OCI-LY3 (cell line): ENCODE data around the gene WDFY4.

Experiments
- H2AFZ ChIP-seq: fragments of 200-600, 300-600 bp; shearing (Covaris generic); 2 replicates; pipeline ENCODE4 v1.6.0; 2014; ENCODE audit warnings: antibody characterized with exemption, low read depth, low read length
- H3K27ac ChIP-seq: fragments of 200-600, 300-600 bp; sonication (generic); 2 replicates; pipeline ENCODE4 v1.5.1; 2014; ENCODE audit warnings: mild to moderate bottlenecking, low read length, moderate library complexity, mixed read lengths
- H3K27me3 ChIP-seq: fragments of 200-600, 300-600 bp; sonication (generic); 2 replicates; pipeline ENCODE4 v1.6.1; 2014; ENCODE audit warnings: low read depth, low read length, mixed read lengths
- H3K36me3 ChIP-seq: fragments of 200-600, 300-600 bp; sonication (generic); replicated peaks from 2 replicates; pipeline ENCODE3; 2014; ENCODE audit warnings: low read depth, low read length, mixed read lengths
- H3K4me1 ChIP-seq: fragments of 300-600, 200-600 bp; sonication (generic); 2 replicates; pipeline ENCODE4 v1.6.1; 2014; ENCODE audit warnings: low read length, mixed read lengths
- H3K4me2 ChIP-seq: fragments of 200-600, 300-600 bp; sonication (generic); 2 replicates; pipeline ENCODE4 v1.6.1; 2014; ENCODE audit warnings: low read length, mixed read lengths
- H3K4me3 ChIP-seq: fragments of 300-600, 200-600 bp; sonication (generic); 2 replicates; pipeline ENCODE4 v1.5.1; 2014; ENCODE audit warnings: antibody characterized with exemption, mild to moderate bottlenecking, low read length, moderate library complexity
- H3K79me2 ChIP-seq: fragments of 300-600, 200-600 bp; shearing (Covaris generic); 2 replicates; pipeline ENCODE4 v1.6.1; 2014; ENCODE audit warnings: mild to moderate bottlenecking, low read length, mixed read lengths
- H3K9ac ChIP-seq: fragments of 300-600, 200-600 bp; shearing (Covaris generic); 2 replicates; pipeline ENCODE4 v1.6.0; 2014; ENCODE audit warnings: mild to moderate bottlenecking, low read length, moderate library complexity
- H3K9me3 ChIP-seq: fragments of 200-600, 300-600 bp; shearing (Covaris generic); 2 replicates; pipeline ENCODE4 v1.6.1; 2014; ENCODE audit warnings: low read length, mixed read lengths; ENCODE audit not compliant: insufficient read depth
- H4K20me1 ChIP-seq: fragments of 200-600, 300-600 bp; sonication (generic); 2 replicates; pipeline ENCODE4 v1.6.1; 2016; ENCODE audit warnings: low read length, mixed read lengths; ENCODE audit not compliant: insufficient read depth
- EZH2phosphoT487 ChIP-seq: fragments of 200-600 bp; shearing (Covaris generic); IDR thresholded peaks from 2 replicates; pipeline ENCODE4 v1.6.1; 2018; ENCODE audit warnings: antibody characterized with exemption, mixed run types, low read depth
- TF ChIP-seq, protein P1 (sequence below): fragments of 200-600, 300-600 bp; sonication (generic); IDR thresholded peaks from 2 replicates; pipeline ENCODE4 v1.5.1; 2014; ENCODE audit warnings: antibody characterized with exemption, low read length, low read depth

Gene WDFY4

DNA sequence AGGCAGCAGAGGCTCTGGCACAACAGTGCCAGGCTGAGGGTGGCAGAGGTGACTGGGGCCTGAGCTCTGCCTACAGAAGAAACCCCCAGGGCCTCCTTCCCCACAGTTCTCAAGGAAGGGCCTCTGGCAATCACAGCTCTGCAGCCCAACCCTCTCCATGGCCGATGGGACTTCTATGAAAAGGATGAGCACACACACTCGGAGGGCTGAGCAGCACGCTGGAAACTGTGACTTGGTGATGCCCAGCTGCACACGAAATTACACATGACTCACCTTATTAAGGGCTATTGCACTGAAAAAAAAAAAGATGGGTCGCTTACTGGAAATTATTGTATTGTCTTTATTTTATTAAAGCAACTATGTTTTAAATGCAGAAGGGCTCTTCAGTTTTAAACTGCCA, 297.9 kb downstream of the WDFY4 start:
- no peak for TF ChIP-seq EZH2phosphoT487
- TF ChIP-seq, protein P1, sequence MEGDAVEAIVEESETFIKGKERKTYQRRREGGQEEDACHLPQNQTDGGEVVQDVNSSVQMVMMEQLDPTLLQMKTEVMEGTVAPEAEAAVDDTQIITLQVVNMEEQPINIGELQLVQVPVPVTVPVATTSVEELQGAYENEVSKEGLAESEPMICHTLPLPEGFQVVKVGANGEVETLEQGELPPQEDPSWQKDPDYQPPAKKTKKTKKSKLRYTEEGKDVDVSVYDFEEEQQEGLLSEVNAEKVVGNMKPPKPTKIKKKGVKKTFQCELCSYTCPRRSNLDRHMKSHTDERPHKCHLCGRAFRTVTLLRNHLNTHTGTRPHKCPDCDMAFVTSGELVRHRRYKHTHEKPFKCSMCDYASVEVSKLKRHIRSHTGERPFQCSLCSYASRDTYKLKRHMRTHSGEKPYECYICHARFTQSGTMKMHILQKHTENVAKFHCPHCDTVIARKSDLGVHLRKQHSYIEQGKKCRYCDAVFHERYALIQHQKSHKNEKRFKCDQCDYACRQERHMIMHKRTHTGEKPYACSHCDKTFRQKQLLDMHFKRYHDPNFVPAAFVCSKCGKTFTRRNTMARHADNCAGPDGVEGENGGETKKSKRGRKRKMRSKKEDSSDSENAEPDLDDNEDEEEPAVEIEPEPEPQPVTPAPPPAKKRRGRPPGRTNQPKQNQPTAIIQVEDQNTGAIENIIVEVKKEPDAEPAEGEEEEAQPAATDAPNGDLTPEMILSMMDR = no peak
- no peaks in the 10 kb centered on the region for H4K20me1 ChIP-seq
- no peaks in the 10 kb centered on the region for H3K4me1 ChIP-seq
- no peak overlapping the region for H3K4me3 ChIP-seq
- H3K27me3 ChIP-seq = no peaks in the 10 kb centered on the region
- no peak overlapping the region for H2AFZ ChIP-seq
- no peak overlapping the region for H3K4me2 ChIP-seq
- no peak overlapping the region for H3K9ac ChIP-seq
- peaks cover 29% of the 10 kb centered on the region for H3K36me3 ChIP-seq
- no peaks in the 10 kb centered on the region for H3K9me3 ChIP-seq
- H3K79me2 ChIP-seq = no peaks in the 10 kb centered on the region
- H3K27ac ChIP-seq = no peak overlapping the region

DNA sequence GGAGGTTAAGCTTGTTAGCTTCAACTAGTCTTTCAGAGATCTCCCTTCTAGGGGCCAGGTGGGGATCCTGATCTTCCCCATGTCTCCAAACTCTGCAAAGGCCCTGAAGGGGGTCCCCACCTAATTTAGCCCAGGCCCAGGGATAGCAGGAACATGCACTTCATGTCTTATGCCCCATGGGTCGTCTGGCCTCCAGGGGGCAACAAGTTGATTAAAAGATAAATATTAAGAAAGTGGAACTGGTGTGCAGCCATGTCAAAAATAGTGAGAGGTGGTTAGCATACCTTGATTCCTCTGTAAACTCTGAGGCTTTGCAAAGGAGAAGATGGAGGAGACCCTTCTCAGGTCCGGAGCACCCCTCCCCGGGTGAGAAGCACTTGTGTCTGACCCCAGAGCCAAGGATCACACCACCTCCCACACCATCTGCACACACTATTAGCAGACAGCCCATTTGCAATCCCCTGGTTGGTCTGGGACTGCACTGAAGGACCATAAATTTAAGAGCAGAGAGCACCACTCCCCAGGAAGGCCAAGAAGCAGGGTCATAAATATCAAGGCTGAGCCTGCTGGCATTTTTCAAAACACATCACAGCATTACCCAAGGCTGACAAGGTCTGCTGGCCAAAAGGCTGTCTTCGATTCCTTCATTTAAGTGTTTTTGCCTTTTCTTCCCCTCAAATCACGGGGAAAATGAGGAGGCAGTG, 299.1 kb downstream of the WDFY4 start:
- no peak overlapping the region for H2AFZ ChIP-seq

DNA sequence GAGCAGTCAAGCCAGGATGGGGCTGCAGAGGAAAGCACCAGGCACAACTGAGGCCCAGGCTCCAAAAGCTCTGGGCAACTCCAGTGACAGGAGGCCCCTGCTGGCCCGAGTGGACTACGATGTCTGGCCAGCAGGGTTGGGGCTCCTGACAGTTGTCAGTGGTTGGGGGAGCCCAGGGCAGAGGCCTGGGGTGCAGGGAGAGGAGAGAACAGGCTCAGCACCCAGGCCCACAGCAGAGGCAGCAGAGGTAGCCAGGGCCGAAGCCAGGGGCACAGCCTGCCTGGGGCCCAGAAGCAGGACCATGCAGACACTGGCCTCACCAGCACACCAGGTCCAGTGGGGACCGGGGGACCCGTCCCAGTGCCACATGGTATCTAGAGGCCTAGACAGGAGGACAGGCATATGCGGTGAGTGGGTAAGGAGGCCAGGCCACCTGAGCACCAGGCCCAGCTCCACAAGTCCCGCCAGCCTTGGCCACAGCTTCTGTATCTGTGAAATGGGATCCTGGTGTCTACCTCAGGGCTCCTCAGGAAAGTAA, 301.0 kb downstream of the WDFY4 start:
- Histone ChIP-seq H3K4me2 (no peak overlapping the region), H4K20me1 (no peaks in the 10 kb centered on the region), H3K36me3 (peaks cover 12% of the 10 kb centered on the region), H3K27me3 (no peaks in the 10 kb centered on the region), H3K79me2 (no peaks in the 10 kb centered on the region), H2AFZ (no peak overlapping the region), H3K4me1 (no peaks in the 10 kb centered on the region), H3K9ac (no peak overlapping the region), H3K4me3 (no peak overlapping the region), H3K27ac (no peak overlapping the region), H3K9me3 (no peaks in the 10 kb centered on the region)
- TF ChIP-seq, protein P1 = no peak
- TF ChIP-seq EZH2phosphoT487 = no peak

More for the DNA sequence above, 299.1 kb downstream of the WDFY4 start:
- no peak for TF ChIP-seq EZH2phosphoT487
- TF ChIP-seq, protein P1 = no peak
- H4K20me1 ChIP-seq = no peaks in the 10 kb centered on the region
- no peak overlapping the region for H3K4me2 ChIP-seq
- no peaks in the 10 kb centered on the region for H3K4me1 ChIP-seq
- no peaks in the 10 kb centered on the region for H3K9me3 ChIP-seq
- no peak overlapping the region for H3K27ac ChIP-seq
- peaks cover 24% of the 10 kb centered on the region for H3K36me3 ChIP-seq
- H3K4me3 ChIP-seq = no peak overlapping the region
- no peak overlapping the region for H3K9ac ChIP-seq
- no peaks in the 10 kb centered on the region for H3K79me2 ChIP-seq
- no peaks in the 10 kb centered on the region for H3K27me3 ChIP-seq

DNA sequence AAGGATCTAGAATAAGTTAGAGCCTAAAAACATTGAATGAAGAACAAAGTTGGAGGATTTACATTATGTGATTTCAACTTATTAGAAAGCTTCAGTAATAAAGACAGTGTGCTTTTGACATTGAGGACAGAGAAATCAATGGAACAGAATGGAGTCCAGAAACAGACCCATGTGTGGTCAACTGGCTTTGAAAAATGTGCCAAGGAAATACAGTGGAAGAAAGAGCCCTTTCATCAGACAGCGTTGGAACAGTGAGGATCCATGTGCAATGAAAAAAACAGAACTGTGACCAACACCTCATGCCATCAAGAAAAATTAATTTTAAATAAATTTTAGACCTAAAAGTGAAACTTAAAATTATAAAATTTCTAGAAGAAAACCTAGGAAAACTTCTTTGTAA, 305.6 kb downstream of the WDFY4 start:
- no peak for TF ChIP-seq EZH2phosphoT487
- TF ChIP-seq, protein P1 = no peak
- no peaks in the 10 kb centered on the region for H3K79me2 ChIP-seq
- H3K4me1 ChIP-seq = no peaks in the 10 kb centered on the region
- no peak overlapping the region for H2AFZ ChIP-seq
- no peak overlapping the region for H3K27ac ChIP-seq
- H3K36me3 ChIP-seq = no peaks in the 10 kb centered on the region
- no peaks in the 10 kb centered on the region for H3K9me3 ChIP-seq
- H4K20me1 ChIP-seq = no peaks in the 10 kb centered on the region
- H3K27me3 ChIP-seq = no peaks in the 10 kb centered on the region
- H3K4me2 ChIP-seq = no peak overlapping the region
- no peak overlapping the region for H3K4me3 ChIP-seq
- no peak overlapping the region for H3K9ac ChIP-seq
